HG02970 (cell line): ENCODE data around the gene MYCBPAP.

Source experiments
- ATAC-seq: cut with Tn5 transposase; IDR thresholded peaks from one replicate; pipeline ENCODE4 v1.9.1; 2021; ENCODE audit warnings: mild to moderate bottlenecking, moderate library complexity, moderate number of reproducible peaks; ENCODE audit not compliant: unreplicated experiment, low FRiP score

MYCBPAP gene

DNA sequence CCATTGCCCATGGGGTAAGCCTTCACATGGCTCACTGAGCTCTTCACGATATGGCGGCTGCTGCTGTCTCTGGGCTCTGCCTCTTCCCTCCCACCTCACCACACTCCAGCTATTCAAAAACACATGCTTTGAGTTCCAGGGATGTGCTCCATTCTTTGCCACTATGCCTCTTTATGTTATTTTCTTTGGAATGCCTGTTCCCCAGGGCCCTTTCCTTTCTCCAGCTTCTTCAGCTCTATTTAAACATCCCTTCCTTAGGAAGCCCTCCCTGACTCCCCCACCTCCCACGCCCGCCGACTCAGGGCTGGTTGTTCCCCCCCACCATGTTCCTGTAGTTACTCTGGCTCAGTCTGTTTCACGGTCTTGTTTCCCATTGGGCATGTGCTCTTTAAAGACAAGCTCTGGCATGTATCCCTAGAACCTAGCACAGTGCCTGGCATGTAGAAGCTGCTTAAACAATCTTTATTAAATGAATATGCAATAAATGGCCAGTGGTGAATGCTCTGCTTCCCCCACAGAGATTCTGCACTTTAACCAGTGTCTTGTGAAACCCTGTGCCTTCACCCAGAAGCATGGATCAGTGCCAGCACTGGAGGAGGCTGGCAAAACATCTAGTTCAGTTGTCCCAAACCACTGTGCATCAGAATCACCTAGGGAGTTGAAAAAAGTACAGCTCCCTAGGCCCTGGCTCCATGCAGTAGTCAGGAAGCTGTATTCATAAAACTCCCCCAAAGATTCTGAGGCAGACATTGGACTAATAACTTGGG is 6.9 kb downstream of the MYCBPAP start:
- ATAC-seq = no peak

DNA sequence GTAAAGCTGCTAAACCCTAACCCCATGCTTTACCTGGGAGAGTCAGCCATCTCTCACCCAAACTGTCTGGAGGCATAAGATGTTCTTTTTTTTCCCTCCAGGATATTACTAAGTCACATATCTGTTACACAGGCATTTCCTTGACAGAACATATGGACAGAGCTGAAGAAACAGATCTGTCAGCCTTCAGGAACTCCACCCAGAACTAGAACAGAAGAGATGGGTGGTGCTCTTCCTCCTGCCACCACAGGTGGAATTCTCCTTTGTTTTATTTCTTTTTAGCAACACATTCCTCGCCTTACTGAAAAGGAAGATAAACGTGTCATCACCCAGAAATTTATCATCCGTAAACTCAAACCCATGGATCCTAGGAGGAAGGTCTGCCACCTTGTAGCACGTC is 8.8 kb downstream of the MYCBPAP start:
- ATAC-seq = no peak

DNA sequence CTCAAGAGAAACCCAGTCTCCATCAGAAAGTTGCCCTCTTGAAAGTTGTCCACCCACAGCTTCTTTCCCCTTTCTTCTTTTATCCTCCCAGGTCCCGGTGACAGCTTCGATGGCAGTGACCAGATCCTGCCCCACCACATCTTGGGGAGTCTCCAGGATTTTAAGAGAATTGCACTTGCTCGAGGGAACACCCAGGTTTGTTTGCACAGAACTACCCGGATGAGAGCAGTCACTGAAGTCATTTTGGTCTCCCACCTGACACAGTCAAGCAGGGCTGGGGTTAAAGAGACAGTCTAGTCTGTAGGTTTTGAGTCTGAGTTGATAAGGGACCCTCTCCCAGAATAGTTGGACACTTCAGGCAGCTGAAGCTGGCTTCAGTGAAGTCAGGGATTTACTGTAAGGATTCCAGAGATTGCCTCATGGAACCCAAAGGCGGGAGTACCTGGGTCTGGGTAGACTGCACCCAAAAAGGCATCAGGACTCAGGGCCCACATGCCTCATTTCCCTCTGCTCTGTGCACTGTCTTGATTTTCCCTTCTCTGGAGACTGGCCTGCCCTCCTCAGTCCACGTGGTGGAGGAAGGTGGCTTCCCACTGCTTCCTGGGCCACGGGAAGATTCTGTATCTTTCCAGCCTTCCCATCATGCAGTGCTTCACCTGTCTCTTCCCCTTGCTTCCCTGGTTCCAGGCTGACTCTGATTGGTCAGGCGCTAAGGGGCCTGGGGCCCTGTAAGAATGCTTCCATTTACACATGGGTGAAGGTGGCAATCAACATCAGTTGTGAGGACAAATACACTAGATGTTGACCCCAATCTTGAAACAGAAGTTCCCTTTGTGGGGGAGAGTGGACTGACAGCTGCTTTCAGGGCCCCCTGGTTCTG is 9.5 kb downstream of the MYCBPAP start:
- ATAC-seq = no peak

DNA sequence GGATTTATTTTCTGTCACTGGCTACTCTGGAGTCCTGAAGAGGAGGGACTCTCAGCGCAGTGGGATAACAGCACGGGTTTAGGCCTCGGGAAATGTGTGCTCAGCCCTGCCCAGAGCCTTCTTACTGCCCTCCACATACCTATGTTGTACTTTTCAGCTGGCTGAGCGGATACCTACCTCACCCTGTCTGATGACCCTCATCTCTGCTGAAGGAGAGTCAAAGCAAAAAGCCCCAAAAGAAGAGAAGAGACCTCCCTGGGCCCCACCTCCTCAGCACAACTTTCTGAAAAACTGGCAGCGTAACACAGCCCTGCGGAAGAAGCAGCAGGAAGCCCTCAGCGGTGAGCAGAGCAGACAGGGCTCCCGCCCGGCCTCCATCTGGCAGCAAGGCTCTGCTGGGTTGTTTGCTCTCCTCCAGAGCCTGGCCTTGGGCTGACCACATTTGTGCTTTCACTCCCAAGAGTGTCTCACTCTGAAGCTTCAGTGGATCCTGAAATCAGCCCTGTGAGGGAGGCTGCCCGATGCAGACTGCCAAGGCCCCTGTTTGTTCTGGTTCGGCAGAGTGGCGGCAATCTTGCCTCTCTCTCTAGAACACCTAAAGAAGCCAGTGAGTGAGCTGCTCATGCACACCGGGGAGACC is 10.3 kb downstream of the MYCBPAP start:
- no peak for ATAC-seq

DNA sequence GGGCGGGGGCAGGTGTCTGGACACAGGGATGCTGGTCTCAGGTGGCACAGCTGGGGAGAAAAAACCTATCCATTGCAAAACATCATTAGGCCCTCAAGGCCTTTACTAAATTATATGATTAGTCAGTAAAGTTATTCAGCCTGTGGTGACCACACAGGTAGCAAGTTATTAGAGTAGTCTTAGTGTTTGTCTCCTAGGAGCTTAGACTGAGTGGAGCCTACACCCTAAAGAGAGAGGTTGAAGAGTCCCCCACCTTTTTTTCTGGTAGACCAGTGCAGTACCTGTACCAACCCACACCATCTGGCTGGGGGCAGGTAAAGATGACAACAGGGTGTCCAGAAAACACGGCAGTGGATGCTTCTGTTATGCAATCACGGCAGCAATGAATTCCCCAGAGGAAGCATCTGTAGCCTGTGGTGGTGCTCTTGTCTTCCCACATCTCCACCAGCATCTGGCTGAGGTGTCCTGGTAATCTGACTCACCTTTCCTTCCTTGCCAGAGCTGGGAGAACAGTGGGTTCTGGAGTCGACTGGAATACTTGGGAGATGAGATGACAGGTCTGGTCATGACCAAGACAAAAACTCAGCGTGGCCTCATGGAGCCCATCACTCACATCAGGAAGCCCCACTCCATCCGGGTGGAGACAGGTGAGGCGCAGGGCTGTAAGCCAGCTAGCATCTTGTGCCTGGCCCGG is 11.0 kb downstream of the MYCBPAP start:
- ATAC-seq = no peak

DNA sequence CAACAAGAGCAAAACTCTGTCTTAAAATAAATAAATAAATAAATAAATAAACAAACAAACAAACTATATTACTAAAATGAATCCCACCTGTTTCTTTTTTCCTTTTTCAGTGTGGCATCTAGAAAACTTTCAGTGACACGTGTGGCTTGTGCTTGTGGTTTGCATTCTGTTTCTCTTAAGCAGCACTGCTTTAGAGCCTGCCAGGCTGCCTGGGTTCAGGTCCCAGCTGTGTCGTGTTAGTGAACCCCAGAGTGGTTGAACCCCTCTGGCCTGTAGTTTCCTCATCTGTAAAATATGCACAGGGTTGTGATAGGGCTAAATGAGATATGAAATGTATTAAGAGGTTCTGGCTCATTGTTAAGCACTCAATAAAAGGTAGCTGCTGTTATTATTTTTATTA is 12.2 kb downstream of the MYCBPAP start:
- ATAC-seq = no peak

DNA sequence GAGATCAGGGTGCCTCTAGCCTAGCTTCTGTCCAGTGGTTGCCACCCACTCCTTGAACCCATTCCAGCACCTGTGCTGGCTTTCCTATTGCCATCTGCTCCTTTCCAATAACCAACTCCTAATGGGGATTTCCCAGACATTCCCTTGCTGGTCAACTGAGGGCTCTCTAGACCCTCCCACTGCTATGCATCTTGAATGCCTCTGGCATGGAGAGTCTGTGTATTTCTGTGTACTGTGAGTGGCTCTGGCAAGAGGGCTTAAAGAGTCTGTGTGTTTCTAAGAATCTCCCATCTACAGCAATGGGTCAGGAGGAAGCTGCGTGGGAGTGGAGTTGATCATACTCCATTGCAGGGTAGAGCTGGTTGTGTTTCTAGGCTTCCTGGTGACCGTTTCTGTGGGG is 13.3 kb downstream of the MYCBPAP start:
- no peak for ATAC-seq

DNA sequence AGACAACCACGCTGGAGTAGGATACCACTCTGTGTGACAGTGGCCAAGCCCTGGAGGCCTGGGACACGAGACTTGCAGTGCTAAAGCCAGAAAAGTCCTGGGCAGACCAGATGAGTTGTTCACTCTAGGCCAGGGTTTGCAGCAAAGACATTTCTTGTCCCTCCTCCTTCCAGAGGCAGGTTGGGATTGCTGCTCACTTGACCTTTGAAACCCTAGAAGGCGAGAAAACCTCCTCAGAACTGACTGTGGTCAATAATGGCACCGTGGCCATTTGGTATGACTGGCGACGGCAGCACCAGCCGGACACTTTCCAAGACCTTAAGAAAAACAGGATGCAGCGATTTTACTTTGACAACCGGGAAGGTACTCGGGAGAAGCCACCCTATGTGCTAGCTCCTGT is 14.5 kb downstream of the MYCBPAP start:
- no peak for ATAC-seq

DNA sequence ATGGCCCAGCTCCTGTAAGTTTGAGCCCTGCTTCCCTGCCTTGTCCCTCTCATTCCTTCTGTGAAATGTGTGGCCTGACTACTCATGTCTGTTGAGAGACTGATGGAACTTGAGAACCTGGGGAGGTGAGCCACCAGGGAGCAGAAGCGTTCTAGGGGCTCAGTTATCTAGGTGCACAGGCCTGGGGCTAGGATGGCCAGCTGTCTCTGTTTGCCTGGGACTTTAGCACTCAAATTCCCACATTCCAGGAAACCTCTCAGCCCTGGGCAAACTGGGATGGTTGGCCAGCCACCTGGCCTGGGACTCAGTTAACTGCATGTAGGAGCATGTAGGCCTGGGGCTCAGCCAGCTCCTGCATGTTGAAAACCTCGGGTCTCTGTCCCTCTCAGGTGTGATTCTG is 15.0 kb downstream of the MYCBPAP start:
- ATAC-seq = no peak

DNA sequence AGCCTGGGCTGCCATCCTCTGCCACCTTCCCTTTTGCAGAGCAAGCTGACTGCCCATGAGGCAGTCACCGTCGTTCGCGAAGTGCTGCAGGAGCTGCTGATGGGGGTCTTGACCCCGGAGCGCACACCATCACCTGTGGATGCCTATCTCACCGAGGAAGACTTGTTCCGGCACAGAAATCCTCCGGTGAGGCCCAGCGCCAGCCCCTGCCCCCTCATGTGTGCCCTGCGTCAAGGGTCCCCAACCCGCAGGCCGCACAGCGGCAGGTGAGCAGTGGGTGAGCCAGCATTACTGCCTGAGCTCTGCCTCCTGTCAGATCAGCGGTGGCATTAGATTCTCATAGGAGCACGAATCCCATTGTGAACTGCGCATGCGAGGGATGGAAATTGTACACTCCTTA is 16.6 kb downstream of the MYCBPAP start:
- ATAC-seq = no peak

DNA sequence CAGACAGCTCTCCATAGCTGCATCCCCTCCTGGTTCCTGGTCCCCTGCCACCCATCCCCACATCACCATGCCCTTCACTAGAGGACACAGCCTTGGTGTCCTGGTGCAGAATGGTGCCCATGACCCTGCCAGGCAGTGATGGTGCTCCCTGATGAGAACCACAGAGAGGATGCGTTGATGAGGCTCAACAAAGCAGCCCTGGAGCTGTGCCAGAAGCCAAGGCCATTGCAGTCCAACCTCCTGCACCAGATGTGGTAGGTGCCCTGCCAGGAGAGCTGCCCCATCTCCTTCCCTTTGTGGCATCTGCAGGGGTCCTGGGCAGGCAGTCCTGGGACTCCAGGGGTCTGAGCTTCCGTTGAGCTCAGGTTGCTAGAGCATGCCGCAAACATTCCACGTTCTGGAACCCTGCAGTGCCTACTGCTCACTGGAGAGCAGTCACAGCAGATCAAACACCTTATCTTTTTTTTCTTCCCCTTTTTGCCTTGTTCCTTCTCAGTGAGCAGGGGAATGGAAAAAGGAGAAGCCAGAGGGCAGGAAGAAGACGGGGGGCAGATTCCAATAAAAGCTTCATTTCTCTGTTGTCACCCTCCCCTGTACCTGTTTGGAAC is 19.0 kb downstream of the MYCBPAP start:
- ATAC-seq = no peak

DNA sequence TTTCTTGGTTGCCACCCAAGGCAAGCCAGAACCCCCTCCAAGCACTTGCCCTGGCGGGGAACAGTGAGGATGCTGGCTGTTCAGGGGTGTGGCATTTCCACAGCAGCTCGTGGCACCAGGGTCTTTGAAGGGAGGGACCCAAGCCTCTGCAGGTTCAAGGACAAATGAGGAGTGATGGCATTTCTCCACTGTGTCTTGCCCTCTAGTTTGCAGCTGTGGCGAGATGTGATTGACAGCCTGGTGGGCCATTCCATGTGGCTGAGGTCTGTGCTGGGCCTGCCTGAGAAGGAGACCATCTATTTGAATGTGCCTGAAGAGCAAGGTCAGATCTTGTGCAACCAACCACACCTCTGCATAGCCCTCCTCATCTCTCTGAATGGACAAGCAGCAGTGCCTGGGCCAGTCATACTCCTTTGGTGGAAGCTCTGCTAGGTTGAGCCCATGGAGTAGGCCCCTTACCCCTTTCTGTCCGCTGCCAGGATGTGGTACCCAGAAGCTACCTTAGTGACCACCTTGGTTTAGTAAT is 19.8 kb downstream of the MYCBPAP start:
- no peak for ATAC-seq

DNA sequence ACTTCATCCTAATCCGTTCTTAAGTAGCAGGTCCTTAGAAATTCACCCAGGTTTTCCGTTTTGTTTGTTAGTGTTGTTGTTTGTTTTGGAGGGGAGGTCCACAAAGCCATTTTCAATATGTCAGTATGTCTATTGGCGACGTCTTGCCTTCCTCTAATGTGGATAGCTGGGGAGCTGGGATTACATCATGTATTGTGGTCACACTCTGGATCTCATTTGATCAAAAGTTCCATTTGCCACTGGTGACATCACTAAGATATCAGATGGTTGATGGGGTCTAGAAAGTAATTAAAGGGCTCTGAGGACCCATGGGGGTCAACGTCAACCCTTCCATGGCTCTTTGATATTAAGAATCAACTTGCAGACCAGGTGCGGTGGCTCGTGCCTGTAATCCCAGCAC is 21.6 kb downstream of the MYCBPAP start:
- no peak for ATAC-seq

DNA sequence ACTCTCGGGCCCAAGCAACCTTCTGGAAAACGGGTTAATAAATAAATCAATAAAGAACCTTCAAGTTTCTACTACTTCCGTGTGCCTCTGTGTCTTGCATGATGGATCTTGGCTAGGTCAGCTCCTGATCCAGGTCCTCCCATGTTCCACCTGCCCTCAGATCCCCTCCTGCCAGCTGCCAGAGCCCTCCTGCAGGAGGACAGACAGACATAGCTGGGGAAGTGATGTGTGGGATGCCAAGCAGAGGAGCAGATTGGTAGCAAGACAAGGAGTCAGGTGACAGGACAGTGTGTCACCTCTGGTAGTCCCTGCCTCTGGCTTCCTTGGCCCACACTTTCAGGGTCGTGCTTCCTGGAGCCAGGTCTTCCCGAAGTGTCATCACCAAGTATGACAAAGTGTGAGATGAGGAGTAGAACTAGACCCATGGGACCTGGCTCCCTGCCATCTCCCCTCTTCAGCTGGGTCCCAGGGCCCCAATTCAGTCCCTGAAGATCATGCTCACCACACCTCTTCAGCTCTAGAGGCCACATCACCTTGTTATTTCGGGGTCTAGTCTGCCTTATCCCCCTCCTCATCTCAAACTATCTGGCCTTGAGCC is 23.3 kb downstream of the MYCBPAP start:
- ATAC-seq = no peak

DNA sequence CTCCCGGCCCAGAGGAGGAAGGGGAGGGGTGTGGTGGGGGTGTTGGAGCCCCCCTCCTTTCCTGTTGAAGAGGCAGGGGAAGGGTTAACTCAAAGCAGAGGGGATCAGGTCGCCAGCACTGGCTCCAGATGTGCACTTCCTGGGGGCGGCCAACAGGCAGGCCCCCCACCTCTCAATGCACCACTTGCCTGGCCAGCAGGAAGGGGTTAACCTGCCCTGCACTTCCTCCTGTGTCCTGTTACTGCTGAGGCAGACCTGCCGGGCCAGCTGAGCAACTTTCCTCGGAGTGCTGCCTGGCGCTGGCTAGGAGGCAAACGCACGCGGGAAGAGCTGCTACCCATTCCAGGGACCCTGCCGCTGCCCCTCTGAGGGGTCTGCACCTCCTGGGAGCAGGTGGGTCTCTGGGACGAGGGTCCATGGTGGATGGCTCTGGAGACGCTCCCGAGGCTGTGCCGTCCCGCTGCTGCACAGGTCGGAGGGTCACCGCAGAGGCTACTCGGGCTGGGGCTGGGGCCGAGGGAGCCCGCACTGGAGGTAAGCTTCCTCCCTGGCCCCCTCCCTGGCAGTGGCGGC is 24.3 kb downstream of the MYCBPAP start, which contains the start of gene EPN3:
Gene EPN3 (plus strand): TSS at position 284 of the 573 bp plus-strand sequence. CDS start 3,822 bp downstream, outside the sequence.
- no peak for ATAC-seq

DNA sequence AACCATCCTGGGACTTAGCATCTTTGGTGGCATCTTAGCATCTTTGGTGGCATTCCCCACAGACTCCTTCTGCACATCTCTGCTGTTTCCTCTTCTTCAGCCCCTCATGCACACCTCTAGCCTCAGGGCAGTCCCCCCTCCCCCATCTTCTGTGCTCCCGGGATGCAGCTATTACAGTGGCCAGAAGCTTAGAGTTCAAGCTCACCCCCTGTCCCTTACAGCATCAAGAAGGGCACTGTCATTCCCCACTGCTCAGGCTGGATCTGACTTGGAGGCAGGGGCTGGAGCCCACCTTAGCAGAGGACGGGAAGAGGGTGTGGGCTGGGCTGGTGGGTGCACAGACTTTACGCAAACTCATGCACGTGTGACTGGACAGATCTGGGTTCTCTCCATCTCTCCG is 24.9 kb downstream of the MYCBPAP start:
- no peak for ATAC-seq

DNA sequence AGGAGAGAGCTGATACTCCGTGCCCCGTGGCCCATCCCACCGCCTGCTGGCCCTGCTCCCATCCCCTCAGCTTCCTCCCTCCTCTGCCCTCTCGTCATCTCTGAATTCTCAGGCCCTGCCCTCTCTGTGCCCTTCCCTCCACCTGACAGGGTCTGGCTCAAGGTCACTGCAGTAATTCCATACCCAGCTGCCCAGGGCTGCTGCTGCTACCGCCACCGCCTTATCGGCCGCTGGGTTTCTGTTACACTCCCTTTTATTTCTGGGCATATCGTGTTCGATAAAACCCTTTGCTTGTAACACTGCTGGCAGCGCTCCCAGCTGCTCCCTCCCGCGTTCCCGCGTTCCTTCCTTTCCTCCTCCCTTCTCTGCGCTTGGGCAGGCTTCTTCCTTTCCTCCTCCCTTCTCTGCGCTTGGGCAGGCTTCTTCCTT is 25.5 kb downstream of the MYCBPAP start:
- no peak for ATAC-seq

DNA sequence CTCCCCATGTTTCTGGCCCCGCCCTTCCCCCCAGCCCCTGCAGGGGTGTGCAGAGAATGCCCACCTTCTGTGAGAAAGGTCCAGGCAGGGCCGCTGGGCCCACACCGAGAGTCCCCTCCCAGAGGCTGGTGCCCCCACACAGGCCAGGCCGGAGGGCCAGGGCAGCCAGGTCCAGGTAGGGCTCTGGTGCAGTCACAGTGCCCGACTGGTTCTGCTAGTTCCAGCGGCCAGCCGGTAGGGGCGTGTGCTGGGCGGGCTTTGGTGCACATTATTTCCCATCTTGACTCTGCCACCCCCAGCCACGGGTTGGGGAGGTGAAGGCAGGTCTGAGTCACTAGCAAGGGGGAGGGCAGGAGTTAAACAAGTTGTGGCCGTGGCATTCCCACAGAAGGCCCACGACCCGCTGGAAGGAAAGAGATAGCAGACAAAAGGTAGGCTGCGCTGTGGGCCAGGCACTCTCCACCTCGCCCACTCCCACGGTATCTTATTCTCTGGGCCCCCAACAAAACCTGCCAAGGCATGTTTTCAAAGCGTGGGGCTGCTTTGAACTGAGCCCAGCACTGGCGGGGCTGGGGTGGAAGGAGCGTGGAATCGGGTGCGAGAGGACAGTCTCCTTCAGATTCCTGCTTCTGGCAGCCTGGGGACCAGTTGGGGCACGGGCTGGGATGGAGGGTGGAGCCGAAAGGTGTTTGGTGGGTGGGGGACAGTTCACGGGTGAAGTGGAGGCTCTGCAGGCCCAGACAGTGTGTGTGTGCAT is 26.2 kb downstream of the MYCBPAP start:
- ATAC-seq = no peak

DNA sequence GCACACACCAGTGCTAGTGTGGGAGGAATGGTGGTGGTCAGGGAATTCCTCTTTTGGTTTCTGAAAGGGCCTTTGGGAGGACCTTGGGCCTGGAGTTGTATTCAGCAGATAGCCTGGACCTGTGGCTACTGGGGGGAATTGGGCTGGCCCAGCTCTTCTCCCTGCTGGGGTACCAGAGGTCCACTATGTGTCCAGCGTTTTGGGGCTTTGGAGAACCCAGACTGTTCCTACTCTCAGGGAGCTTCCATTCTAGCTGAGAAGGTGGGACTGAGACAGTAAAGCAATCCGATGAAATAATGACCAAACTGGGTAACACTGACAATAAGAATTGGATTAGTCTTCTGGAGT is 26.7 kb downstream of the MYCBPAP start:
- no peak for ATAC-seq
